Breast epithelium (tissue), 4 donors: Measurements from ENCODE around the gene CCDC27. TPM values are rescaled to one million over a fixed set of nuclear protein-coding genes. Genes with fewer than 3 reads are reported as not detected.

Experiments used
- DNase-seq, 2 donors: peaks; one replicate each; pipeline ENCODE4 v3.0.0-alpha.2; 2019; ENCODE audit warnings: low spot score in 2 of 2
- H3K27ac ChIP-seq, 2 donors: fragments of 200-600 bp; sonication (generic) in 1 of 2; one replicate each; pipeline ENCODE4 v1.5.1; 2016 to 2019; ENCODE audit warnings: mild to moderate bottlenecking in 1 of 2
- H3K27me3 ChIP-seq, 2 donors: fragments of 200-600 bp; sonication (generic) in 1 of 2; one replicate each; pipeline versions ENCODE4 v1.5.1 to v1.6.0; 2017 to 2019; ENCODE audit warnings: control low read depth in 1 of 2, mild to moderate bottlenecking in 1 of 2
- H3K36me3 ChIP-seq: fragments of 200-600 bp; one replicate; pipeline ENCODE4 v1.5.1; 2019
- H3K4me1 ChIP-seq, 2 donors: fragments of 200-600 bp; sonication (generic); one replicate each; pipeline ENCODE4 v1.5.1; 2016 to 2019; ENCODE audit warnings: control low read depth in 1 of 2
- H3K4me3 ChIP-seq, 3 donors: fragments of 200-600 bp; sonication (generic); 1 replicate in 2 of 3; 2 replicates in 1 of 3; pipeline ENCODE4 v1.5.1; 2016 to 2019; ENCODE audit warnings: mild to moderate bottlenecking in 3 of 3, moderate library complexity in 2 of 3
- H3K9me3 ChIP-seq, 2 donors: fragments of 200-600 bp; sonication (generic) in 1 of 2; one replicate each; pipeline ENCODE4 v1.5.1; 2016 to 2019; ENCODE audit warnings: control low read depth in 1 of 2
- CTCF ChIP-seq, 3 donors: fragments of 450-650 bp; IDR thresholded peaks; one replicate each; pipeline ENCODE4 v1.5.1; 2016 to 2017; ENCODE audit warnings: antibody characterized with exemption in 3 of 3, mild to moderate bottlenecking in 3 of 3, moderate library complexity in 3 of 3
- POLR2A ChIP-seq: fragments of 450-650 bp; IDR thresholded peaks from one replicate; pipeline ENCODE4 v1.6.1; 2016; ENCODE audit warnings: antibody characterized with exemption, mild to moderate bottlenecking, moderate library complexity
- POLR2AphosphoS5 ChIP-seq, 3 donors: sonication (generic); formaldehyde crosslinking; IDR thresholded peaks; one replicate each; pipeline ENCODE4 v1.6.1; 2017; ENCODE audit warnings: antibody characterized with exemption in 3 of 3
- intact Hi-C: fragments of 100-400 bp; cut with DNase I; formaldehyde crosslinking; loops from one replicate; pipeline ENCODE4 v1.15.1; 2023; ENCODE audit warnings: low total_unique reads
- total RNA-seq, 3 donors: library from RNA; depleted of rRNA; stranded (reverse); fragments of >200 nt; gene quantifications; one replicate each; pipeline ENCODE4 v1.1.0, GENCODE V29; 2016

The CCDC27 gene
- total RNA-seq, 3 donors from 2014 or later = not detected

DNA sequence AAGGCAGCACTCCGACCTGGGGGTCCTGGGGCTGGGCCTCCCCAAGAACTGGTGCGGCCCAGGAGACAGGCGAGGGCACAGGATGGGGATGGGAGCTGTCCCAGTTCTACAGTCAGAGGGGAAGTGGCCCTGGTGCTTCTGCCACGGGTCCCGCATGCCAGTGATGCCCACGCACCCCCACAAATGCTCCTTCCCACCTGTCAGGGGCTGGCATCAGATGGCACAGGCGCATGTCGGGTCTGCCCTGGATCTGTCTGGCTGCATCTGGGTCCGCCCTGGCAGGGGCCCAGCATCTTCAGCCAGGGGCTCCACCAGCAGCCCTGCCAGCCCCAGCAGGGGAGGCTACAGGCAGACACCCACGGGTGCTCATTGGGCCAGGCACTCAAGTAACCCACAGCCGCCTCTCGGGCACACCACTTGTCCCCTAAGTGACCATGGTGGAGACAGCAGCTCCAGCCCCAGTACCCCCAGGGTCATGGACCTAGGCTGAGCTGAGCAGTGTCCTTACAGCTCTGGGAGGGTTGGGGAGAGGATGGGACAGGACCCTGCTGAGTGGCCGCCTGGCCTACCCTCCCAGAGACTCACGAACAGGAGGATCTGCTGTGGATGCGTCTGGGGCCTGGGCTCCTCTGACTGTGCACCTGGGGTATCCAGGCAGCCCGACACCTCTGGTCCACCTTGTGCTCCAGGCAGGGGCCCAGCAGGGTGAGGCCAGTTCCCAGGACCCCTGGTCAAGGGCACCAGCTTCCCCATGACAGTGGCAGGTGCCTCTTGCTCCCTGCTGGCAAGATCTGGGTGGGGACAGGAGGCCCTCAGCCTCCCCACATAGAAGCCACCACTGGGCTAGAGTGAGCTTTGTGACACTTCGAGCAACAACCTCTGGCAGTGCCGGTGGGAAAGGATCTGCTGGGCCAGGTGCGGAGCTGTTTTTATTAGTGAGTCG is 25.7 kb downstream of the CCDC27 start:
- intact Hi-C loops = no loop called here
- DNase-seq = no peak
- Histone ChIP-seq H3K27ac (no peak overlapping the region), H3K4me3 (no peak overlapping the region), H3K4me1 (peaks cover 7 to 15% of the 10 kb centered on the region in 2 donors), H3K9me3 (no peaks in the 10 kb centered on the region), H3K36me3 (peaks cover 7% of the 10 kb centered on the region), H3K27me3 (no peaks in the 10 kb centered on the region)
- TF ChIP-seq POLR2AphosphoS5 (IDR thresholded peaks at IDR 0.05) (no peak), POLR2A (no peak), CTCF (IDR thresholded peaks at IDR 0.05) (no peak)

DNA sequence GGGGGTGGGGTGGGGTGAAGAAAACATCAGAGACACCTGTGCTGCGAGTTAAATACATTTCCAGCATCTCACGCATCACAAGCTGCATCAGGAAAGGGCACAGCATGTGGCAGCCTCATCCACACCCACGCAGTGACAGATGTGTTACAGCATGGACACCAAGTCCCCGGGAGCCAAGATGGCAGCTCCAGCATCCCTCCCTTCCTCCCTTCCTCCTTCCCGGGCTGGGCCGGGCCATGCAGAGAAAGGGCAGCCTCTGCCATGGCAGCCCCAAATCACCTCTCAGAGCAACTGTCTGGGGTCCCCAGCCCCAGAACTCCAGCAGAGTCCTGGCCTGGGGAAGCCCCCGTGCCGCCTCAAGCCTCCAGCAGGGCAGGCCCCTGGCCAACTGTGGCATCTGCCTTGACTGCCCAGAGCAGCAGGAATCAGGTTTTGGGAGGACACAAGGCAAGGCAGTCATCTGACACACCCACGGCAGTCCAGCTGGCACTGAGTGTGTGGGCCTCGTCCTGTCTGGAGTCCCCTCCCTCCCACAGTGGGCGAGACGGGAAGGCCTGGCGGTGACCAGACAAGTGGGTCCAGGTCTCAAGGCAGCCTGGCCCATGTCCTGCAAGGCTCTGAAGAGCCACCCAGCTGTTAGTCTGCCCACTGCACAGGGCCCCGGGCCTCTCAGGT is 26.5 kb downstream of the CCDC27 start:
- TF ChIP-seq CTCF (IDR thresholded peaks at IDR 0.05) = no peak
- no peak for TF ChIP-seq POLR2AphosphoS5 (IDR thresholded peaks at IDR 0.05)
- no peak for TF ChIP-seq POLR2A
- Histone ChIP-seq H3K4me1 (peaks cover 7 to 15% of the 10 kb centered on the region in 2 donors), H3K9me3 (no peaks in the 10 kb centered on the region), H3K36me3 (peaks cover 7% of the 10 kb centered on the region), H3K4me3 (no peak overlapping the region), H3K27me3 (no peaks in the 10 kb centered on the region), H3K27ac (no peak overlapping the region)
- DNase-seq = no peak
- intact Hi-C loops = no loop called here

DNA sequence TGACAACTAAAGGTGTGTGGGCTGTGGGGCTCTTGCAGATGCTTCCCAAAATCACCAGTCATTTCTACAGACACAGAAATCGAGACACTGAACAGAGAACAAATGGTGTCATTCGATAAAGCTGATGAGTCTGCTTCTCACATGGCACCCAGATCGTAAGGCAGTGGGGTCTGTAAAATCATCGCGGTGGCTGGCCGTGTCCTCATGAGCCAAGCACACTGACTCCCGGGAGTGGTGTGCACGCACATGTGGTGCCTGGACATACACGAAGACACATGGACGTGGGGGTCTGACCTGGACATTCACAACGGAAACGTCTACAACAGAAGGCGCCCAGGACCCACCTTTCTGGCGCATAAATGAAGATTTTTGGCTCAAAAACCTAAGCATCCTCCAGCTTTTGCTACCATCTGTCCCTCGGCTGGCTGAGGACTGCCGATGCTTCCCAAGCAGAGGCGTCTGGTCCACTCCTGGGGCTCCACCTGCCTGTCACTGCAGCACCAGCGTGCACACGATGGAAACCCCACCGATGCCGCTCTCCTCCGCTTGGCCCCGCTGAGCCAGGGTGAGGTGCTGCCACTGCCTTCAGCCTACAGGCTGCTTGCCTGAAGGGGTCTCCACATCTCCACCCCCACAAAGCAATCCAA is 27.1 kb downstream of the CCDC27 start:
- H3K9me3 ChIP-seq = no peaks in the 10 kb centered on the region
- no peak overlapping the region for H3K4me3 ChIP-seq
- no peak overlapping the region for H3K27ac ChIP-seq
- intact Hi-C loops = no loop called here
- H3K4me1 ChIP-seq = peaks cover 7 to 15% of the 10 kb centered on the region in 2 donors
- TF ChIP-seq CTCF (IDR thresholded peaks at IDR 0.05) (no peak), POLR2AphosphoS5 (IDR thresholded peaks at IDR 0.05) (no peak), POLR2A (no peak)
- DNase-seq = no peak
- H3K27me3 ChIP-seq = no peaks in the 10 kb centered on the region
- H3K36me3 ChIP-seq = peaks cover 7% of the 10 kb centered on the region

- DNase-seq = no peak
- intact Hi-C loops = no loop called here
- Histone ChIP-seq H3K27me3 (no peaks in the 10 kb centered on the region), H3K36me3 (peaks cover 7% of the 10 kb centered on the region), H3K4me3 (no peak overlapping the region), H3K9me3 (no peaks in the 10 kb centered on the region), H3K4me1 (peaks cover 7 to 13% of the 10 kb centered on the region in 2 donors), H3K27ac (no peak overlapping the region)
- TF ChIP-seq POLR2A = no peak
- no peak for TF ChIP-seq CTCF (IDR thresholded peaks at IDR 0.05)
- TF ChIP-seq POLR2AphosphoS5 (IDR thresholded peaks at IDR 0.05) = no peak
These were observed 27.7 kb downstream of the CCDC27 start for GRCh38 chr1:3779912-3780416.
